ENCODE data around the gene MTTP.

The MTTP gene

DNA sequence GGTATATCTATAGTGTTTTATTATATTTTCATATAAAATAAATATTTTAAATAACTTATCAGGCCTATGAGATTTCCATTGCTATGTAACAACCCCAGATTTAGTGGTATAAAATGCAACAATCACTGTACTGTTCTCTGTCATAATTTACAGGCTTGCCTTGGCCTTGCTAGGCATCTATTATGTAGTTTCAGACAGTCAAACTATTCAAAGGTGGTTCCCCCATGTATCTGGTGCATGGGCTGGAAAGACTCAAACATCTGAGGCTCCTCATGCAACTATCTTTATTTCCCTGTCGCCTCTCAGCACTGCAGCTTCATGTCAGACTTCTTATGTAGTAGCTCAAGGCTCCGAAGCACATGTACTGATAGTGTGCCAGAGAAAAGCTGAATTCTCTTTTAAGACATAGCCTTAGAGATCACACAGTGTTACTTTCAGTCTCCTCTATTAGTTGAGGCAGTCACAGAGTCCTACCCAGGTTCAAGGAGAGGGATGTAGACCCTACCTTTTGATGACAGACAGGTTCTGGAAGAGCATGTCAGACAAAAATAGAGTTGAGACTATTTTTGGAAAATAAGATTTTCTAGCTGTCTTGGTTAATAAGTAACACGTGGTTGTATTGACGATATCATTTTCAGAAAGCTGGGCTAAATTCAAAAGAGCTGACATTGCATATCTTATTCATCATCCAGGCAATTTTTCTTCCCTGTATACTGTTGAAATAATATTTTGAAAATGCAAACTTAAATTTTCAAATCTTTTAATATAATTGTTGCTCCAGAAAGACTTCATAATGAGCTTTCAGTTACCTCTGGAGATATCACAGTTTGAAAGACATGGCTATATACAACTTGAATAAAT is 19.4 kb downstream of the MTTP start:
- DNase-seq (ENCODE audit: low spot score): no peak

DNA sequence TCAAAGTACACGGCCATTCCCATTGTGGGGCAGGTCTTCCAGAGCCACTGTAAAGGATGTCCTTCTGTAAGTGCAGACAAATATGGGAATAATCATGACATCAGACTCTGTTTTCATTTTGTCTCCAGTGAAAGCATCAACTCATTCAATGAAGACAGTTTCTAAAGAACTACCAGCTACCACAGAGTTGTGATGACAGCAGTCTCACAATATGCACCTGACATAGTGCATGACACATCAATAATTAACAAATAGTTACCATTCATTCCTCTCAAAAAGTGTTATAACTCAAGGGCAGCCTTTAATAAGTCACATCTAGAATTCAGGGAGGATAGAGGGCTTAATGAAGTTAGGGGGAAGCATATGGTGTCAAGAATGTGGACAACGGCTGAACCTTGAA is 20.2 kb downstream of the MTTP start:
- no peak for DNase-seq (ENCODE audit: low spot score)

DNA sequence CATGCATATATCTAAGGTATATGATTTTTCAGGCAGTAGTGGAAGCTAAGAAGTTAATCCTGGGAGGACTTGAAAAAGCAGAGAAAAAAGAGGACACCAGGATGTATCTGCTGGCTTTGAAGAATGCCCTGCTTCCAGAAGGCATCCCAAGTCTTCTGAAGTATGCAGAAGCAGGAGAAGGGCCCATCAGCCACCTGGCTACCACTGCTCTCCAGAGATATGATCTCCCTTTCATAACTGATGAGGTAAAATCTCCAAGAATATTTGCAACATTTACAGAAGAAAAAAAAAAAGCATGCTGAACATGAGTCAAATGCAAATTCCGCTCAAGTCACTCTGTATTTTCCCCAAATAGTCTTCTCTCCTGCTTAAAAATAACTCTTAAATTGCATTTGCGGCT is 32.1 kb downstream of the MTTP start:
- no peak for DNase-seq (ENCODE audit: low spot score)

DNA sequence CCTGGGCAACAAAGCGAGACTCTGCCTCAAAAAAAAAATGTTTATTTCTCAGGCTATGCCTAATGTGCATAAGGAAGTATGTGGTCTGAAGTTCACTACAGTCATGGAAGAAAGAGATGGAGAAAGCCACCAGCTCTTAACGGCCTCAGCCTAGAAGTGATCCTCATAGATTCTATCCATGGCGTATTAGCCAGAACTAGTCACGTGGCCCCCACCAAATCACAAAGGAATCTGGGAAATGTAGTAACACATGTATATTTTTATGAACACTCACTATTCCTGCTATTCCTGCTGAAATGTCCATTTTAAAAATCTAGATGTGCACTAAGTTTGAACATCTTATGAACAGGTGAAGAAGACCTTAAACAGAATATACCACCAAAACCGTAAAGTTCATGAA is 33.8 kb downstream of the MTTP start:
- DNase-seq (ENCODE audit: low spot score): no peak

DNA sequence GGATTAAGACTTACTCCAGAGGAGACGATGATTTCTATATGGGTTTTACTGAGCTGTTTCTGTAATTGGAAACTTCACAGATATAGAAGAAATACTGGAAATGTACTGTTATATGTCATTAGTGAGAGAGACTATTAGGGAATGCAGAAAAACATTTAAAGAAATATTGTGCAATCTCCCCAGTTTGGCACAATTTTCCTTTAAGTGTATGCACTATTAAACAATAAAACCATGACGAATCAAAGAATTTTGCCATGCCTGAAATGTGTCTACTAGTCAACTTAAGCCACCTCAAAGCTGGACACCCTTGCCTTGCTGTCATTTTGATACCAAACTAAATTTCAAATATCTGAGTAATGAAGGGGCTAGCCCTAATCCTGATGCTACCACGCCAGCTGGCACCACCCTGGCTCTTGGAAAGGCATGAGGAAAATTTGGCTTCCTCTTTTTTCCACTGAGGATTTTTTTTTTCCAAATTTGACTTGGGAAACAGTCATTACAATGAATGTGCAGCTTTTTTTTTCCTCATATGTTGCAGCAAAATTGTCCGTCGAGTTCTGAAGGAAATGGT is 36.1 kb downstream of the MTTP start:
- DNase-seq (ENCODE audit: low spot score): no peak

DNA sequence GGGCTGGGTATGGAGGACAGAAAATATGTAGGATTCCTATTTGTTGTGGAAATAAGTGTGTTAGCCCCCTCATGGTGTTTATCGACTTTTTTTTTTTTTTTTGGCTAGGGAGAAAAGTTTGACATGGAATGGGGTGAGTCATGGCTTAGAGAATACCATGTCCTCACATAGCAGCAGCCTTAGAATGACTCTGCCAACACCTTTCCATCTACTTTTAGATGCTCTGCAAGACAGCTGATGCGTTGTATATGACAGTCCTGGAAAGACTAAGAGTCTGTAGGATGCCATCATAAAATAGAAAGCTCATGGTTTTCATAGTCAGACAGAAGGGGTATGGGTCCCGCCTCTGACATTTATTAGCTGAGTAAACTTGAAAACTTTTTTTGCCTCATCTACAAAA is 37.7 kb downstream of the MTTP start:
- DNase-seq (ENCODE audit: low spot score): no peak

DNA sequence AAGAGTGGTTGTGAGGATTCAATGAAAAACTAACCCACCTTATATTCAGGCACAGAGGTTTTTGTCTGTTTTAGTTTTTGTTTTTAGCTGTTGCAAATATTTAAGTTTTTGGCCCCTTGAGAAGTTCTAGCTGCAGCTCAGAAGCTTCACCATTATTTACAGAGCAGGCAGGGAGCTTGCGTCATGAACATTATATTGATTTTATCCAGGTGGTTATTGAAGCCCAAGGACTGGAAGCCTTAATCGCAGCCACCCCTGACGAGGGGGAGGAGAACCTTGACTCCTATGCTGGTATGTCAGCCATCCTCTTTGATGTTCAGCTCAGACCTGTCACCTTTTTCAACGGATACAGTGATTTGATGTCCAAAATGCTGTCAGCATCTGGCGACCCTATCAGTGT is 38.1 kb downstream of the MTTP start:
- DNase-seq (ENCODE audit: low spot score): no peak

DNA sequence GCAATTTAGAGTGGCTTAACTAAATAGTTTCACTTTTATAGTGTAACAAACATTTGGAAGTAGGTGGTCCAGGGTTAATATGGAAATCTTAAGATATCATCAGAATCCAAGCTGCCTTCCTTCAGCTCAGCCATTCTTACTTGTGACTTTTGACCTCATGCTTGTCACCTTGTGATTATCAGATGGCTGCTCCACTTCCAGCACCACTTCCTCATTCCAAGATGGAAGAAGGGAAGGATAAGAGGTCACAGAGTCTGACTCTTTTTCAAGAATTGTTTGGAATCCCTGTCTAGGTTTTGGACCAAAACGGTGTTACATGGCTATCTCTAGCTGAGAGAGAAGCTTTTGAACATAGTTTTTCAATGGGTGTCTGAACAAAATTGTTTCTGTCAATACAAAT is 39.9 kb downstream of the MTTP start:
- no peak for DNase-seq (ENCODE audit: low spot score)

DNA sequence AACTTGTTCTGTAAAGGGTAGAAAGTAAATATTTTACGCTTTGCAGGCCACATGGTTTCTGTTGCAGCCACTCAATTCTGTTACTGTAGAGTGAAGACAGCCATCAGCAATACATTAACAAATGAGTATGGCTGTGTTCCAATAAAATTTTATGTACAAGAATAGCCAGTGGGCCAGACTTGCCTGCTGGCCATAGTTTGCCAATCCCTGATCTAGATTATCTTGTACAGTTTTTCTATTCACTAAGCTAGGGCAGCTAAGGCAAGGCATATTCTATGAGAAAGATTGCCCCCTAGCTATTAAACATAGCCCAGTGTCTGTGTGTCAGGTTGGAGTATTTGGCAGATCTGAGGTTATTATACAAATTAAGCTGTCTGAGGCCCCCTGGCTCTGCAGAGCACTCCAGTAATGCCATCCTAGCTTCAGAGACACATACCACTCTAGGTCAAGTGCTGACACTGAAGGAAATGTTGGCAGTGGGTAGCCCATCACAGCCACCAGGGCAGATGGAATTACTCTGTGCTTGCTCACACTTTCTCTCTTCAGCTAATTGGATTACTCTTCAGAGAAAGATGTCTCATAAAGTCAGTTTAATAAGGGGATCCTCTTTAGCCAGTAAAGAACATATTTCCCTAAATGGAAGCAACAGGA is 40.7 kb downstream of the MTTP start:
- no peak for DNase-seq (ENCODE audit: low spot score)

DNA sequence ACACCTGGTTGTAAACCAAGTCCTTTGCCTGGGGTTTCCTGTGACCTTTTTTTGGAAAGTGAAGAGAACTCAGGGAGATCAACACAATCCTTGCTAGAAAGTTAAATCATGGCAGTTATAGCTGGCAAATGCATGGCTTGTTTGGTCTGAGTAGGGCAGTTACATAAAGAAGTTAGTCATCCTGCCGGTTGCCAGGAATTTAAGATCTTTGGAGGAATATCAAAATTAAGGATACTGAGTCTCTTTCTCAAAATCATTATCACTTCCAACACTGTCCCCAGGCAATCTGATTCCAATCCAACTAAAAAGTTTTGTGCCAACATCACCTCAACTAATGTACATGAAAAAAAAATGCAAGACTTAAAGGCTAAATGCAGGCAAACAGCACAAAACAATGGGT is 42.8 kb downstream of the MTTP start:
- DNase-seq (ENCODE audit: low spot score): no peak

DNA sequence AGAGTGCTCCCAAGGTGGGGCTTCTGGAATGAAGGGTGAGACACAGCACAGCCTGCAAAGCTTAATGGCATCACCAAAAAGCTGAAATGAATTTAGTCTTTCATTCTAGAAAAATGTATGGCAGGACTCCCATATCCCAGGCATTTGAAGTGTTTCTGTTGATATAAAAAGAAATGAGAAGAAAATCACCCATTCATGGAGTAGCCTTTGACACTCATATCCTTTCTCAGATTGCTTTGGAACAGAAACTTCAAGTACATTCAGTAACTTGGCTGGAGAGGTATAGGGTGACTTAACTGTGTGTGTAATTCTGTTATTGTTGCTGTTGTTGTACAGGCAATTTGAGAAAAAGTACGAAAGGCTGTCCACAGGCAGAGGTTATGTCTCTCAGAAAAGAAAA is 47.7 kb downstream of the MTTP start:
- no peak for DNase-seq (ENCODE audit: low spot score)

DNA sequence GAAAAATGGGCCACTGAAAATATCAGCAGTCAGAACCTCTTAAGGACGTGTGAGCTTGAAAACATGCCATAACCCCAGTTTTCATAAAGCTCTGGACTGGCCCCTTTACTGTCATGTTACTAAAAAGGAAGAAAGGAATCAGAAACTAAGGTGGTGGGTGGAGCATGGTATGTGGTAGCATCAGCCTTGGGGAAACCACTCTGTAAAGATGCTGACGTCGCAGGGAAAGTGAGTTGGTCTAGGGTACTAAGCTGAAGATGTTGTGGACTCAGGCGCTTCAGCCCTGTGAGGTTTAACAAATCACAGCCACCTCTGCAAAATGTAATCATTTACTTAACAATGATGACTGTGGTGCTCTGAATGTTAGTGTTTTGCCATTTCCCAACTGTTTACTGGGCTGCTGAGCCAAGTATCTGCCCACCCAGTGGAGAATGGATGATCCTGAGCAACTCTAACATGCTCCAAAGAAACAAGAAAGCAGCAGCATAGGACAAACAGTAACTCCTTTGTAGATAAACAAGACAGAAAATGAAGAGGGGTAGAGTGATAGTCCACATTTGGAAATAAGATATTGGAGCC is 49.6 kb downstream of the MTTP start:
- no peak for DNase-seq (ENCODE audit: low spot score)

DNA sequence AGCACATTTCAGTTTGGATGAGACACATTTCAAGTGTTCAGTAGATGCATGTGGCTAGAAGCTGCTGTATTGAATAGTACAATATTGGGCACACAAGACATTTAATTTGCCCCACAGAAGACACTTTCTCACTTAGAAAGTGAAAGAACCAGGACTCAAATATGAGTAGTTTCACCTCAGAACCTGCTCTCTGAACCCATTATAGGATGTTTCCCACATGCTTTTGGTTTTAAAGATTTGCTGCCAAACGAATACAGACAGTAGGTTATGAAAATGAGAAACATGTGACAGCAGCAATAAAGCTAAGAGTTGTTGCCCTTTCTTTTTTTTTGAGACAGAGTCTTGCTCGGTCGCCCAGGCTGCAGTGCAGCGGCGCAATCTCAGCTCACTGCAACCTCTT is 50.7 kb downstream of the MTTP start:
- DNase-seq (ENCODE audit: low spot score): no peak

DNA sequence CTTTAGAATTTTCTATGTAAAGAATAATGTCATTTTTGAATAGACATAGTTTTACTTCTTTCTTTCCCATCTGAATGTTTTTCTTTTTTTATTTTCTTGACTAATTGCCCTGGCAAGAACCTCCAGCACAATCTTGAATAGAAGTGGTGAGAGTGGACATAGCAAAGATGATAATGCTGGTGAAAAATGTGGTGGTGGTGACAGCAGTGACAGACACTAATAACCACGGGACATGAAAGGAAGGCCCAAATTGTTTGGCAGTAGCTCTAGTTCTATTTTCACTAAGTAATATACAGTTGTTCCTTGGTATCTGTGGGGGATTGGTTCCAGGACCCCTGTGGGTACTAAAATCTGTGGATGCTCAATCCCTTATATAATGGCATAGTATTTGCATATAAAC is 53.4 kb downstream of the MTTP start:
- no peak for DNase-seq (ENCODE audit: low spot score)

DNA sequence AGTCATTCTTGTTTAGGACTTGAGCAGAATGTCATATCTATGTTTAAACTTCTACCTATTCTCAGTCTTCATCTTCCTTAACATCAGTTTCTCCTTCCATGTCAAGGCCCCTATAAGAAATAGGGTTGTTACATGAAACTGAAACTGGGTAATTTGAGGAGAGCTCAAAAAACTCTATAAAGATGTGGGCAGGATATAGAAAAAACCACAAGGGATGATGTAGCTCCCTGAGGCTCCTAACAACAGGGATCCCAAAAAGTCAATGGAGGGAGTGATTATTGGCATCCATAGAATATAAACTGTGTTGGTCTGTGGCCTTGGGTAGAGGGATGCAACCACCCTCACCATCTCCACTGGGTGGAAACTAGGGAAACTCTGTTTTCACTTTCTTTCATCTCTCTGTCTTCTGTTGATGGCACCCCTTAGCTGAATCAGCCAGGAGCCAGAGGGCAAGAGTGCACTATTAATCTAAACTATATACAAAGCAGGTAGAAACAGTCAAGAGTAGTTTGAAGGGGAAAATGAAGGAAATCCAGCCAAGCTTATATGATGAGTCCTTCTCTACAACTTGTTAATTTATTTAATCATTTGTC is 55.4 kb downstream of the MTTP start:
- DNase-seq (ENCODE audit: low spot score): no peak

DNA sequence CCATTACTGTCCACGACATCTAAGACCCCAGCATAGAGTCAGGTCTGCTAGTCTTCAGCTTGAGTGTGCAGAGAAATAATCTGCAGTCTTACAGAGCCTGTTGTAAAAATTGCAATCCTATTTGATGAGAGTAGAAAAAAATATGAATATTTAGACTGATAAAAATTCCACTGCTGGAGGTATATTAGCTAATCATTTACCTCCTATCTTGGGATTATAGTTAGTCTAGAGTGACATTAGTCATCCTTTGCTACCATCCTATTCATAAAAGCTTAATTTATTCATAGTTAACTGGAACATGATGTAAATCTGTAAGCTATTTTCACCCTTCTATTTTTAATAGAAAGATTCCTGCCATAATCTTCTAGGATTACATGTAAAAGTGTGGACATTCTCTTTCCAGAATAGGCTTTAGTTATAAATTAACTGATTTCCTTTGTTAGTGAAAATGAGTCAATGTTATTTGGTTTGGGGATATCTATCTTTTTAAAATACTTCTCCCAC is 56.3 kb downstream of the MTTP start:
- no peak for DNase-seq (ENCODE audit: low spot score)

DNA sequence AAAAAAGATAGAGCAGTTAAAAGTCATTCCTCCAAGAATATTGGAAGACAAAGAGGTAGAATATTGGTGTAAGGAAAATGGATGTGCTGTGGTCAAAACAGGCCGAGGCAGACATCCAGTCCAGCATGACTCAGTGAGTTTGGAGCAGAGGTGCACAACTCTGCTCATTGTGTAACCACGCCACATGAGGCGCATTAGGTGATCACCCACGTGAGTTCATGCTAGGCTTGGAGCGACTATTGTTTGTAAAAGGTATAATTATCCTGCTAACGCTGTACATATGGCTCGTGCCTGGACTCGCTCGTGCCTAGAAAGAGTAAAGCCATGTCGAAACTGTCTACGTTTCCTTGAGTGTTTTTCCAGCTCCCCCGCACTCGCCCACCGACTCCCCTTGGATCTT is 59.1 kb downstream of the MTTP start:
- no peak for DNase-seq (ENCODE audit: low spot score)

DNA sequence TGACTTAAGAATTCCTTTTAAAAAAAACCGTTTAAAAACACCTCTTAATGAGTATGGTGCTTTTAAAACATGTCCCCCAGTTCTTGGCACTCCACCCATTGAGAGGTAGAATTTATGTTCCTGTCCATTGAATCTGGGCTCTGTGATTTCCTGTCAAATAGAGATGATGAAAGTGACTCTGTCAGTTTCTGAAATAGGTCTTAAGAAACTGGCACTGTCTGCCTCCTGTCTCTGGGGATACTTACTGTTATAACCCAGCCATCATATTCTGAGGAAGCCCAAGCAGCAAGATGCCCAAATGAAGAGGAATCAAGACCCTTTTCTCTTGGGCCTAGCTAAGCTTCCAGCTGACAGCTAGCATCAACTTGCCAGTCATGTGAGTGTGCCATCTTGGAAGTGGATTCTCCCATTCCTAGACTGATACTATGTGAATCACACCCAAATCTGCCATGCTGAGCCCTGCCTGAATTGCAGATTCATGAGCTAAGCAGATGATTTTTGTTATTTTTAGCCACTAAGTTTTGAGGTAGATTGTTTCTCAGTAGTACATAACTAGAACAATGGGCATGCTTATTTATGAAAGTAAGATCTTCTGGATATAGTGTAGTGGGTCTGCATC is 60.2 kb downstream of the MTTP start:
- no peak for DNase-seq (ENCODE audit: low spot score)

DNA sequence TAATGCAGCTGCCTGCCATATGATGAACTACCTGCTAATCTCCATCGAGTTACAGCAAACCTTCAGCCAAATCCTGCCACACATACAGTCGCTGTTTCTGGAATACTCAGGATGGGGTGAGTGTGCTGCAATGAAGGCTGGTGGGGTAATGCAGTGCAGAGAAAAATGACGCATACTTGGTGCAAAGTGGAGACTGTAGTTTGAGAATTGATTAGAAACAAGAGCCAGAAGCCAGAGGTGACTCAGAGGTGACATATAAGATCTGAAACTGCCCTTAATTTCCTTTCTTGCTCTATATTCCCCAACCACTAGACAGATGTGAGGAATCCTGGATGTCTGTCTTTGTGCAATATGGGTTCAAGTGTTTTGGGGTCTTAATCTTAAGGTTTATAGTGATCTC is 61.0 kb downstream of the MTTP start:
- no peak for DNase-seq (ENCODE audit: low spot score)

DNA sequence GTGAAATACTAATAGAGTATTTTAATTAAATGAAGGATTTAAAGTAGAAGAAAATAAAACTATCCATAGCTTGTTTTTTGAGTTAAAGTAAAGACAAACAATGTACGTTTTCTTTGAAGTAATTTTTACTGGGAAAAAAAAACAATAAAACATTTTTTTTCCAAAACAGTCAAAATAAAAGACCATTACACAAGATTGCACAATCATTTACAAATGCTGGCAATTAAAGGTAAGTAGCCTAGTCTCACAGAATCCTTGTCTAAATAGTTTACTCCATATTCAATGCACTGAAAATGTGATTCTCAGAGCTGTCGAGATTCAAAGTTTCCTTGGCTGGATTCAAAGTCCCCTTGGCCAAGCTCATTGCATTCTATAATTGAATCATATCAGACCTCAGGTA is 61.8 kb downstream of the MTTP start:
- DNase-seq (ENCODE audit: low spot score): no peak

DNA sequence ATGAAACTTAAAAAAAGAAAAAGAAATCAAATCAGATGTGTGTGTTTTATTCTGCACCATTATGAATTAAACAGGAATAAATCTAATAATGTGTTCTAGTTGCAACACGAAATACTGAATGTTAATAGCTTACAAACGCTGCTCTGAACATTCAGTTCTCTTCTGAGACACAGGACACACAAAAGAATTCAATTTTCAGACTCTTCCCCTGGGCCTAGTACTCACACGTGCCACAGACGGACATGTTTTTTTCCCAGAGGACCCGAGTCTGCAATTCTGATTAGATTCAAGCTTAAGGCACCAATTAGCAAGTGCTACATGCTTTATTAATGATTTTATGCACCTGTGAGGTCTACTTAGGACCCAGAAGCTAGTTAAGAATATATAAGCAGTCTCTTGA is 62.5 kb downstream of the MTTP start:
- no peak for DNase-seq (ENCODE audit: low spot score)

DNA sequence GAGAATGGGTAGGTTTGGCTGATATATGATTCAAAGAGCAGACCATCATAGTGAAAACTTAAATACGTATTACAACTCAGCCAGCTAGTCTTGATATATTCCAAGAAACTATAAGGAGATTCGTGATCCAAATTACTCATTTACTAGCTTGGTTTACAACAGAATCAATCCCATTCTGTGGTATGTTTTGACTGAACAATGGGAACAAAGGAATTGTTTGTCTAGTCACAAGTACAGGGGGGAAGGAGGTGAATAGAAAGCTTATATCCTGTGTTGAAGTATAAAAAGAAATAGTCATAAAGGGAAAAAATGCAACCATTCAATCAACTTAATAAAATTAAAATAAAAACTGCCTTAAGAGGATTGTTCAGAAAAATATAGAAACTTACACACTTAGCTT is 66.1 kb downstream of the MTTP start:
- no peak for DNase-seq (ENCODE audit: low spot score)
